ENCODE data around the gene ASB10. TPM values are rescaled to one million over a fixed set of nuclear protein-coding genes. Genes with fewer than 3 reads are reported as not detected.

Gene ASB10
- polyA plus RNA-seq, 10 donors: 1.0 to 4.5 (median 3.0) TPM

DNA sequence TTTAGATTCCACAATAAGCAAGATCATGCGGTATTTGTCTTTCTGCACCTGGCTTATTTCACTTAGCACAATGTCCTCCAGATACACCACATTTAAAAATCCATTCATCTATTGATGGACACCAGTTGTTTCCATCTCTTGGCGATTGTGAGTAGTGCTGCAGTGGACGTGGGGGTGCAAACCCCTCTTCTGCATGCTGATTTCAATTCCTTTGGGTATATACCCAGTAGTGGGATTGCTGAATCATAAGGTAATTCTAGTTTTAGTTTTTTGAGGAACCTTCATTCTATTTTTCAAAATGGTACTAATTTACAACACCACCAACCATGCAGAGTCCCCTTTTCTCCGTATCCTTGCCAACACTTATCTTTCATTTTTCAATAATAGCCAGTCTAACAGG lies 2.0 kb upstream of the ASB10 start:
- DNase-seq: no peak

DNA sequence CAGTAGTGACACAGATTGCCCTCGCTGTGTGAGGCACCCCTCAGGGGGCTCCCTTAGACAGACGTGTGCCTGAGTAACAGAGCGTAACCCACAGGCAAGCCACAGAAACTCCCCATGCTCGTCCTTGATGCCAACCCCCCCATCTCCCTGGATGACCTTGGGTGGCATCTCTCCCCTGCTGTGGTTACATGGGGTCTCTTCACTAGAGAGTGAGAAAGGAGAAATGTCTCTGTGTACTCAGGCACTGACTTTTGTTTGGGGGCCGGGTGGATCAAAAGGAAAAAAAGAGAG lies 1.1 kb upstream of the ASB10 start:
- no peak for DNase-seq

DNA sequence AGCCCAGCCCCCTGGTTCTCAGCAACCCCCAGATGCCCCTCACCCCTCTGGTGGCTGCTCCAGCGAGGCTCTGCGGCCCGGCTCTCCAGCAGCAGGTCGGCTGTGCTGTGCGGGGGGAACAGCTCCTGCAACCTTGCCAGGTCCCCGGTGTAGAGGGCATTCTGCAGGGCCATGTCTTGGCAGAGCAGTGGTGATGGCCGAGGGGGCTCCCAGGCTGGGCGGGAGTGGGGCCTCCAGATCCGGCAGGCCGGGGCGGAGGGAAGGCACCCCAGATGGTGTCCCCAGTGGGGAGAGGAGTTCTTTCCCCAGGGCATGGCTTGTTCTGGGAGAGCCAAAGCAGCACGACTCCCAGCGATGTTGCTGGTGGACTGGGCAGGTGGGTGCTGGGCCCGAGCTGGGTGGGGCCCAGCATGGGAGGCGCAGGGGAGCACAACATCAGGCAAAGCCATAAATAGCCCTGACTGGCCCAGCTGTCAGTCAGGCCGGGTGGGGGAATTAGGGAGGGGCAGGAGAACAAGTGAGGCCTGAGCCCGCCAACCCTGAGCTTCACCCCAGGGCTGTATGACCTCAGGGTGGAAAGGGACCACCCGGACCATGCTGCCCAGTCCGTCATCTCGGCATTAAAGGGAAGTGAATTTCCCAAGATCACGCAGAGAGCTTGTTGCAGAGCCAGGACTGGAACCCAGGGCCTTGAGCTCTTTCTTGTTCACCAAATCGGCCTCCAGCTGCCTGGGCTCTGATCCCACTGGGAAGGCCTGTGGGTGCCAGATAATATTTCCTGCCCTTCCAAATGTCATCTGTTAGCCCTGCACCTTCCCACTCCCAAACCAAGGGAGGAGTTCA lies 580 bp upstream of the ASB10 start:
- peak in 1 of 3 donors; percentile 14 for DNase-seq

DNA sequence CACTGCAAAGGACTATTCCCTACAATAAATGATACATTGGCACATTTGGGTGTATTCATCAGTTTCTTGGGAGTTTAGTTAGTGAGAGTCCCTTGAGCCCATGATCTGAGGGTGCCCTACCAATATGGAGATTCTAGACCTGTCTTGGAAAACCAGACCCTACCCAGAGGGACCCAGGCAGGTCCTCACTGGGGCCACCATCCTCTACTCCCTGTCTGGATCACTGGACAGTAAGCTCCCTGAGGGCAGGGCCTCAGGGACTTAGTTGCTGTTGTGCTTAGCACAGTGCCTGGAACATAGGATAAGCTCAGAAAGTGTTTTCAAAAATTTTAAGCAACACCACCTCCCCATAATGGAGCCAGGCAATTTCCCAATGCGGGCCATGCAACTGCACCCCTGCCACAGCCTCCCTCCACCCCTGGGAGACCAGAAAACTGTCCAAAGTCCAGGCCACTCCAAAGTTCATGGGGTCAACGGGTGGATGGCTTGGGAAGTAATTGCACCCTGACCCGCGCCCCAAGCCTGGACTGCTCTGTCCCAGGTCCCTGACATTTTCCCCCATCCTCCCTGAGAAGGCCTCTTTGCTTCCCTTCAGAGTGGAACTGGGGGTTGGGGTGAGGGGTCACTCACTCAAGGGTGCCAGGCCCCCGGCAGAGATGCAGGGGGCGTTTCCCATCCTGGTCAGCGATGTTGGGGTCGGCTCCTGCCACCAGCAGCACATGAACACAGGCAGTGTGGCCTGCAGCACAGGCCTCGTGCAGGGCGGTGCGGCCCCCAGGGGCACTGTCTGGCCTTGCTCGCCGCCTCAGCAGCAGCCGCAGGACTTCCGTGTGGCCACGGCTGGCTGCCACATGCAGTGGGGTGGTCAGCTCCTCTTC lies 1.0 kb downstream of the ASB10 start:
- no peak for DNase-seq

DNA sequence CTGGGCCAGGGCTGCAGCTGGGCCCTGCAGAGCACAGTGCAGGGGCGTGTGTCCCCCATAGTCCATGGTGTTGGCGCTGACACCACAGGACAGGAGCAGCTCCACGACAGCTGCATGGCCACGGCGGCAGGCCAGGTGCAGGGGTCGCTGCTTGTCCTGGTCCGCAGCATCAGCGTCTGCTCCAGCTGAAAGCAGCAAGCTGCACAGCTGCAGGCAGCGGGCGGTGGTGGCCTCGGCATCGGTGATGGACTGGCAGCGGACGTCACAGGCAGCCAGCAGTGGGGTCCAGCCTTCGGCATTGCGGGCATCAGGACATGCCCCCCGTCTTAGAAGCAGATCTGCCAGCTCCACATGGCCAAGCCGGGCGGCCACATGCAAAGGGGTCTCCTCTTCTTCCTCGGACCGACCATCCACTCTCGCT lies 6.0 kb downstream of the ASB10 start:
- peak in 1 of 3 donors; percentile 48 for DNase-seq

DNA sequence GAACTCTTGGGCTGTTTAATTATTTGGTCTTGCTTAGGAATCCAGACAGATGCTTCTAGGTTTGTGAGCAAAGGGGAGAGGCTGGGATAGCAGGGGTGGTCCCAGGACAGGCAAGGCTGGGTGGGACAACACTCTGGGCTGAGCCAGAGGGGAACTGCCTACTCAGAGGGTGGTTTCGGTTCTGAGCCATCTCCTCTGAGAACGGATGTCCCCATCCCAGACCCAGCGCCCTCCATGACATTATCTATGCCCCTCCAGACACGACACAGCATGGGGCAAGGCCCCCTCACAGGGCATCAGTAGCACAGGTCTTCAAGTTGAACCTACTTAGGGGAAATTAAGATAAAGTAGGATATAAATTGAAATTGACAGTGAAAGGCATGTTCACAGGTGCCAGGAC lies 7.1 kb downstream of the ASB10 start:
- DNase-seq: no peak

DNA sequence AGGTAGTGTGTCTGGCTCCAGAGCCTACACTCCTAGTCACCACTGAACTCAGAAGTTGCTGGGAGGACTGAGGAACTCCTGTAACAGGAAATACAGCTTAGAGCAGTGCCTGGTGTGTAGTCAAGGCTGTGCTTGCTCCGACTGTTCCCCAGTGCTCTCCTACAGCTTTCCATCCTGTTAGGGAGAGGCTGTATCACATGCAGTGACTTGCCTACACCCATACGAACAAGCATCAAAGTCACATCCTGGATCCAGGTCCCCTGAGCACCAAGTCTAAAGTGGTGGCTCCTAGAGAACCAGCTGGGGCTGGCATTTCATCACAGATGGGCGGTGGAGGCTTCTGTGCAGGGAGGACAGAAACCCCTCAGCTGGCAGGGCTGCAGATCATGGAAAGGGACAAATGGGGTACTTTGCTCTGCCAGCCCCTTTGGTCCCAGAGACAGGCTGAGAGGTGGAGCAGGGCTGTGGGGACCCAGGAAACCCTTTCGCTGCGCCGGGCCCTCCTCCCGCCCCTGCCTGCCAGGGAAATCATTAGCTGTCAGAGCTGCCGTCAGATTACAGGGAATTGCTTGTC lies 7.7 kb downstream of the ASB10 start:
- DNase-seq: no peak

DNA sequence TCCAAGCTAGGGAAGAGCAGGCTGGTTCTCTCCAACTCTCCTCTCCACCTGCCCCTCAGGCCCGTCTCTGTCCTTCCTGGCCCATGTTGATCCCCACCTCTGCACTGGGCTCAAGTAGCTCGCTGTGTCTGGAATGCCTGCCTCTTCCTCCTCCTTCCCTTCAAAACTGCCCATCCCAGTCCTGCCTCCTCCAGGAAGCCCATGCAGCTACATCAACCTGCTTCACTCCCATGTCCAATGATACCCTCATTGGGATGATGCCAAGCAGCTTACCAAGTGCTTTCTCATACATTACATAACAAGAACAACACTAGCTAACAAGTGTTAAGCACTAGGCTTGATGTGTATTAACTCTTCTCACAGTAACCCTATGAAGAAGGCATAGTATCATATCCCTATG lies 8.2 kb downstream of the ASB10 start:
- DNase-seq: no peak

DNA sequence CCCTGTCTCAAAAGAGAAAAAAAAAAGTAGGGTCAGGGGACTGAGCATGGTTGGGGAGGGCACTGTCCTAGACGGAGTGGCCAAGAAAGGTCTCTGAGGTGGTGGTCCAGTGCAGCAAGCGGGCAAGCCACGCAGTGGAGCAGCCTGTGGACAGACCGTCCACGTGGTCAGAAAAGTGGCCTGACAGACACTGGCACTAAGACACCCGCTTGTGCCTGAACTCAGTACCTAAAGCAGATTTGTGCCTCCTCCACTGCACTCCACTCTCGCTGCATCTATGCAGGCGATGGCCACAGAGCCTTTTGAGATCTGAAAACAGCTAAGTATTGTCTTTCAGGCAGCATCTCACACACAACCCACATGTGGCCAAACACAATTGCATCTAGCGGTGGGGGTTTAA lies 8.8 kb downstream of the ASB10 start:
- DNase-seq: no peak

DNA sequence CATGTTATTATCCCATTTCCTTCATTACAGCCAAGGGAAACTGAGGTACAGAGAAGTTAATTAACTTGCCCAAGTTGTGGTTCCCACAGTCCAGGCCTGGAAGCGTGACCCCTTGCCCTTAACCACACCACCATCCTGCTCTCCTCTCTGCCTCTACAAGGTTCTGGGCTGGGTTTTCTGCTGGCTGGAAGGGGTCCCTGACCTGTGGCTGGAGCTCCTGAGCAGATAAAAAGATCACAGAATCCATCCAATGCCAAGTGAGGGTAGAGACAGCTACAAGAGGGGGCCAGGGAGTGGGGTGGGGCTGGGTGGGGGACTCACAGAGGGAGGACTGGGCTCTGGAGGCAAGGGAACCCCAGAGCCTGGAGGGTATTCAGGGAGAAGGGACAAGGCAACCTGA lies 9.7 kb downstream of the ASB10 start:
- no peak for DNase-seq

DNA sequence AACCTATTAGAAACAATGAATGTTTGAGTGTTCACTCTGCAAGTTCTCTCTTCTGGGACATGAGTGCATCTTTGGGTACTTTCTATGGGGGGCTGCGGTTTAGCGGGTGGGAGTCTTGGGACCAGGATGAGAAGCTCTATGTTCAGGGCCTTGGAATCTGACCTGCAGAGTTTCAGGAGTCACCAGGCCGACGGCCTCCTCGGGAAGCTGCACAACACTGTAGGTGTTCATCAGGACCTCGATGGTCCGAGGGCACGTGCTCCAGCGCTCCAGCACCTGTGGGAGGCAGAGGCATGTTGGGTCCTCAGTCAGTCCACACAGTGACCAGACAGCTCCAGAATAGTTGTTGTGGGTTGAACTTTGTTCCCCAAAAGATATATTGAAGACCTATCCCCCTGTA lies 10.6 kb downstream of the ASB10 start:
- DNase-seq: no peak

DNA sequence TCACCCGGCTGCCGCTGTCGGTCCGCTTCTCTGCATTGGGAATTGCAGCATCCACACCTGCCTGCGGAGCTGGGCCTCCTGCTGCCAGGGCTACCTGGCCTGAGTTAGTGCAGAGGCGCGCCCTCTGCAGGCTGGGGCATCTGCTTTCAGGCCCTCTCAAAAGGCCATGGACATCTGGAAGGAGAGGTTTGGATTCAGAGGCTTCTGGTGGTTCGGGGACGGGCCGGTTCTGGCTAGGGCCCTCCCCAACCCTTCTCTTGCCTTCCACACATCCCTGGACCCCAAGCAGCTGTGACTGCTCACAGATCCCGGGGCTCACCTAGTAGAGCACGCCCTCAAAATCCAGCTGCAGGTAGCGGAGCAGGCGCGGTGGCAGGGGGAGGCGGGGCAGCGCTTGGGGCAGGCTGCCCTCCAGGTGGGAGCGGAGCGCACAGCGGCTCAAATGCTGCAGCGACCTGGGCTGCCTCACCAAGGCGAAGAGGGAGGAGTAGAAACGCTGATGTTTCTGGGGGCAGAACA lies 11.2 kb downstream of the ASB10 start:
- DNase-seq: no peak

DNA sequence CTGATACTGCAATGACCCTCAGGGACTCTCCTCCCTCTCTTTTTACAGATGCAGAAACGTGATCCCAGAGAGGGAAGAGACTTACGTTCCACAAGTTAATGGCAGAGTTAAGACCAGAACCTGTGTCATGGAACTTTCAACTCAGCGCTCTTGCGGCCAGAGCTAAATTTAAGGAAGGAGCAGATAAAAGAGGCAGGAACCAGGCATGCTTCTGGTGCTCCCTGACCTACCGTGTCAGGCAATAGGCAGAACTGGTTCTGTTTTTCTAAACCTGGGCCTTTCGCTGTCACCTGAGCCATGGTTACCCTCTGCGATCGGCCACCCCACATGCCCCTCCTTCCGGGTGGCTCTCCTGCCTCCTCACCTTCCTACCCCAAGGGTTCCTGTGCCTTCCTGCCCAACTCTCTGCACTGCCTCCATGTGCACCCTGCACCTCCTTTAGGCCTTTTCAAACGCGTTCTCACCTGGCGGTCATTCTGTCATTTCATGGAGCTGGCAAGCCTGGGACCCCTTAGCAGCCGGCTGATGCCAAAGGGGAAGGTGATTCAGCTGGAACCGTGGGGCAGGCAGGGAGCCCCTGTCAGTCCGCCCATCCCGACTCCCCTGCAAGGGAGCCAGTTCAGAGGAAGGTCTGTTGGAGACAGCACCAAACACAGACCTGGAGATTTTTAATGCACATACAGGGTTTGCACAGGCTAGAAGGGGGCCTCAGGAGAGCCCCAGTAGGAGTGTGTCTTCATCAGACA lies 11.8 kb downstream of the ASB10 start:
- no peak for DNase-seq

DNA sequence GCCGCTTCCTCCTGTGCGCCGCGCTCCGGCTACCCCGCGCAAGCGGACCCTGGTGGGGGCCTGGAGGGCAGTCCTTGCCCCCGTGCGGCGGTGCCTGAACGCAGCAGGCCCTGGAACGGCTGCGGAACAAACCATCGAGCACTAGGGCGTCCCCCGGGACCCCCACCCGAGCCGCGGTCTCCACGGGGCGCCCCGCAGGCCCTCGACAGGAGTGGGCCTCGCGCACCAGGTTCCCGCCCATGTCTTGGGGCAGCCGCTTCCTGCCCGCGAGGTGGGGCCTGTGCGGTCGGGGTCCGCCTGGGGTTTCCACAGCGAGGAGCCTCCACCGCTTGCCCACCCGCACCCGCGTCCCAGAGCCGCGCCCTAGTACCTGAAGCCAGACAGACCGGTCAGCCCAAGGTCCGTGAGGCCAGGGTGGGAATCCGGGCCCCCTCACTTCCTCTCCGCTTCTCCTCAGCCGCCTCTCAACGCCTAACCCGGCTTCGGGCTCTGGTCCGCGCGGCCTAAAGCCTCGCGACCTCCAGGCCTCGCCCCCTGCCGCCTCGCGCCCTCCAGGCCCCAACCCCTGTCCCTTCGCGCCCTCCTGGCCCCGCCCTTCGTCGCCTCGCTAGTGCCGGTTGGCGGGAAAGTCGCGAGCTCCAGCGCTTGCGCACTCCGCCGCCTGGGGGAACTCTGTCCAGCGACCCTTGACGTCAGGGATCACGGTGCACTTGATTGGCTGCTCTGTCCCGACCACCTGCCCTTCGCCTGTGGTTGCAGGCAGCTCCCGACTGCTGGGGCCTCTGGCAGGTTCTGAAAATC lies 12.6 kb downstream of the ASB10 start:
- DNase-seq: peak in 2 of 3 donors; percentile 51 to 65

DNA sequence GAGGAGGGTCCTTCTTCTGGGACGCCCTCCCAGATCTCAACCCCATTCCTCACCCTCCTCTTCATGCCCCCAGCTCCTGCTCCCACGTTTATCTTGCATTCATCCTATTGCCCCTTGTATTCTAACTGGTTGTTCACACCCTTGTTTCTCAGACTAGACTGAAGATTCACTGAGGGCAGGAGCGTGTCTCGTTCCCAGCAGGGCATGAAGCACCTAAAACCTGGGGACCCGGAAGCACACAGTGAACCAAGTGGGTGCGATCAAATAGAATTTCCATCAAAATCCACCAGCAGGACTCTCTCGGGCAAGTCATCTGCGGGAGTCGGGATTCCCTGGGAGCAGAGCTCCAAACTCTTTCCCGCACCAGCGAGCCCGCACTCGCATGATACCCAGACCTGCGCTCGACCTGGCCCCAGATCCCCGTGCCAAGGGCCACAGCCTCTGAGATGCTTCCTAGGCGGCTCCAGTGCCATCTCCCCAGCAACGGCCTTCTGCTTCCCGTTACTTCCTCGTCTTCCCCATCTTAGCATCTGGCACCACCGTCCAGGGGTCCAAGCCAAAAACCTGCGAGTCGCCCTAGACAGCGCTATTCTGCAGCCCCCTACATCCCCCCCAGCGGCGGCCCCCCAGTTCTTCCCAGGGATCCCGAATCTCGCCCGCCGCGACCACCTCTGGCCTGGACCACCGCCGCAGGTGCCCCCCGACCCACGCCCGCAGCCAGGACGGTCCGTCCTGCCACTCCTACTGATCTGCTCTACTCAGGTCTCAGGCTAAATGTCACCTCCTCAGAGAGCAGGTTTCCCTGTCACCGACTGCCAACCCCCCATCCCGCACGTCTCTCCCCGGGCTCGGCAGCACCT lies 13.4 kb downstream of the ASB10 start:
- DNase-seq: no peak

DNA sequence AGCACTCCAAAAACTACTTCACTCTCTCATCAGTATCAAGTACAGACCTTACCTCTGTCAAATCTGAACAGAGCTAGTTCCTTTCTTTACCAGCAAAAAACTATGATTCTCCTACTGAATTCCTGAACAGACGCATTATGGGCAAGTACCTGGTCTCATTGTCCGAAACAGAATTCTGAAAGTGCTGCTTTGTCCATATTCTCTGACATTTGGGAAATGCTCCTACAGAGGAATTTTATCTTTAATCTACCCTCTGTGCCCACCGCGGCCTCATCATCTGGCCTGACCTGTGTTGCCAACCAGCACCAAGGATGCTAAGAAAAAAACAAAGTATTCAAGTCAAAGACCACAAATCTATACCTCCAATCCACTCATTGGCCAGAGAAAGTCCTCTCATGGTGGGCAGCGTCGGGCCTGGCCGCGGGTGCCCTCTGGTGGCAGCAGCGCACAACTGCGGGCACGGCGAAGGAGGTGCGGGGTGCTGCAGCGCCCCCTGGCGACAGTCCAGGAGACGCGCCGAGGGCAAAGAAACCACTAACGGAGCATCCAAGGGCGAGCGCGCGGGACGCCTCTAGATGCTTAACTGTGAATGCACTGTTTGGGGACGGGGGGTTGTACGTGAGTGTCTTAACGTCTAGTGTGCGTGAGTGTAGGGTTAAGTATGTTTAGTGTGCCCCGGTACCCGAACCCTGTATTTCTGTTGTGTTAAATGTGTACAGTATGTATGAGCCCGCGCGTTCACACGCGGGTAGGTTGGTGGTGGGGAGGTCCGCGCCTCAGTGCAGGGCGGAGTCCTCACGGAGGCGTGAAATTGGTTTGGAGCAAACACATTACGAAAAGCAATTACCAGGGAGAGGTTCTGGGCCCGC lies 14.5 kb downstream of the ASB10 start:
- DNase-seq: peak; percentile 61 to 87 (median 84)

DNA sequence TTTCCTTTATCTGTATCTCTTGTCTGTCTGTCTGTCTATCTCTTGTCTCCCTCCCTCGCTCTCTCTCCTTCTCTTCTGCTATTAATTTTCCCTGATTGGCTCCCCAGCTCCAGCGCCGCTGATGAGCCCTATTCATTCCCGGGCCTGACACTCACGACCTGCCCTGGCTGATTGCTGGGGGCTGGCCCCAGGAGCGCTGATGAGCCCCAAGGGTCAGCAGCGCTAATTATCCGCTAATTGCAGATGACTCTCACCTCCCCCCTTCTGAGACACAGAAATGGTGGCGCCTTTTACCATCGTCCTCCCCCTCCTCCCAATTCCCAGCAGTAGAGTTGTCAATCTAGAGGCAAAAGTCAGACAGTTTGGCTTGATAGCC lies 18.3 kb downstream of the ASB10 start:
- no peak for DNase-seq

DNA sequence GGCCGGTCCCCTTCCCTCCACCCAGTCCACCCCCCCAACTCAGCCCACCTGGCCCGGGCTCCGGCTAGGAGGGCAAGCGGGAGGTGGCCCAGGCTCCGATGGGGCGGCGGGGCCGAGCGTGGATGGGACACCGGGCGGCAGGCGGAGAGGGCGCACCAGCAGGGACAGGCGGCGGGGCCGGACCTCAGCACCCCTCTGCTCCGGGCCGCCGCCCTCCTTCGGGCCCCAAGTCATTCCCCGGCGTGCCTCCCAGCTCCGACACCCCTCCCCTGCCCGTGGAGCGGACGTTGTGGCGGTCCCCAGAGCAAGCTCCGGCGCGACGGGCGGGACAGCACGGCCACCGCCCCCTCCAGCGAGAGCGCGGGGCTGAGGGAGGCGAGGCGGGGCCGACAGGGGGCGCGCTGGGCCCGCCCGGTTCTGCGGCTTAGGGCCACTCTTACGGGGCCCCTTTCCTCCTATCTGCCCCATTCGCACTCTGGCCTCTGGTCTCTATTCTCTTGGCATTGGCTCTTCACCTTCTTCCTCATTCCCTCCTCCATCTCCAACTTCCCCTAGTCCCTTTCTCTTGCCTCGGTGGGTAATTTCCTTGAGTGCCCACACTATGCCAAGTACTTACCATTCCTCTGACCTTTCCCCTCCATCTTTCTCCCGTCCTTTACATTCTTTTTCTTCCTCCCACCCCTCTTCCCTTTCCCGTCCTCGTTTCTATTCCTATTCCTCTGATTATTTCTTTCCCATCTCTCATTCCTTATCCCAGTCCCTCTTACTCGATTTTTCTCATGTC lies 18.9 kb downstream of the ASB10 start:
- peak in 2 of 3 donors; percentile 22 to 64 for DNase-seq
